Epithelial cell of esophagus (primary cell): ENCODE data around the gene CAPG.
"Not testable (repeated sequence)": the region's sequence is repeated elsewhere in the genome, so short reads cannot be mapped to it uniquely, and the experiment has no call there.

Source experiments
- DNase-seq: peaks from one replicate; pipeline ENCODE4 v3.0.0; 2010; ENCODE audit warnings: low read depth
- H3K4me3 ChIP-seq: 2 replicates; pipeline ENCODE4 v1.5.1; 2011; ENCODE audit warnings: mild to moderate bottlenecking, low read length, control low read depth
- CTCF ChIP-seq: IDR thresholded peaks from 2 replicates; pipeline ENCODE4 v1.5.1; 2011; ENCODE audit warnings: low read depth, mild to moderate bottlenecking, low read length, control low read depth, inconsistent platforms; ENCODE audit not compliant: insufficient read depth; ENCODE audit errors: missing control alignments

Gene CAPG

GRCh38 chr2:85419009-85419675 is 9.0 kb upstream of the CAPG start:
- H3K4me3 ChIP-seq = peak overlapping the region; percentile 63
- TF ChIP-seq CTCF = no peak
- DNase-seq = no peak

- no peak for TF ChIP-seq CTCF
- peak within 1 kb of the TSS; percentile 63 for H3K4me3 ChIP-seq
- peak; percentile 71 for DNase-seq
Observed at GRCh38 chr2:85418132-85419008, 8.2 kb upstream of the CAPG start, which contains the start of gene SH2D6. SH2D6 (plus strand) TSS chr2:85418714; CDS start chr2:85429466, 10,752 bp downstream.

DNA sequence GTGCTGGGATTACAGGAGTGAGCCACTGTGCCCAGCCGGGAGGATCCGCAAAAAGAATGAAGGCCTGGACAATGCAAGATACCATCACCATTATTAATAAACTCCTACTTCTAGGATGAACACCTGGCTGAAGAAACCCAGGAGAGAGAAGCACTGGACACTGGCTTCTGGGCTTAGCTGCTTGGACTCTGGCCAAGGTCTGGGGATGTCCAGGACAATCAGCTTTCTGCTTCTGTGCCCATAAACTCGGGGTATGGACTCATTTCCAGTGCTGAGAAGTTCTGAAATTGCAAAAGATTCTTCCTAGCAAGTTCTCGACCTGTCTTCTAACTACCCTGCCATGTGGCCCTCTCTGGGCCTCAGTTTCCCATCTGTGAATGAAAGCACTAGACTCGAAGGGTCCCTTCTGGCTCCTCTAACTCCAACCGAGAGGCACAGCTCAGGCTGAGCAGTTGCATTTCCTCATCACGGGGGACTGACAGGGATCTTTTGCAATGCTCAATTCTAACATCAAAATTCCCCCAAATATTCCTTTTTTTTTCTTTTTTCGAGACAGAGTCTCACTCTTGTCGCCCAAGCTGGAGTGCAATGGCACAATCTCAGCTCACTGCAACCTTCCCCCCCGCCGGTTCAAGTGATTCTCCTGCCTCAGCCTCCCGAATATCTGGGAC is 5.9 kb upstream of the CAPG start:
- DNase-seq = no peak
- H3K4me3 ChIP-seq = no peak overlapping the region
- no peak for TF ChIP-seq CTCF

GRCh38 chr2:85414761-85415553 is 4.8 kb upstream of the CAPG start:
- no peak overlapping the region for H3K4me3 ChIP-seq
- TF ChIP-seq CTCF = no peak
- DNase-seq = no peak

- not testable (repeated sequence) for DNase-seq, H3K4me3 ChIP-seq
Observed at GRCh38 chr2:85414421-85414759, 4.2 kb upstream of the CAPG start.

DNA sequence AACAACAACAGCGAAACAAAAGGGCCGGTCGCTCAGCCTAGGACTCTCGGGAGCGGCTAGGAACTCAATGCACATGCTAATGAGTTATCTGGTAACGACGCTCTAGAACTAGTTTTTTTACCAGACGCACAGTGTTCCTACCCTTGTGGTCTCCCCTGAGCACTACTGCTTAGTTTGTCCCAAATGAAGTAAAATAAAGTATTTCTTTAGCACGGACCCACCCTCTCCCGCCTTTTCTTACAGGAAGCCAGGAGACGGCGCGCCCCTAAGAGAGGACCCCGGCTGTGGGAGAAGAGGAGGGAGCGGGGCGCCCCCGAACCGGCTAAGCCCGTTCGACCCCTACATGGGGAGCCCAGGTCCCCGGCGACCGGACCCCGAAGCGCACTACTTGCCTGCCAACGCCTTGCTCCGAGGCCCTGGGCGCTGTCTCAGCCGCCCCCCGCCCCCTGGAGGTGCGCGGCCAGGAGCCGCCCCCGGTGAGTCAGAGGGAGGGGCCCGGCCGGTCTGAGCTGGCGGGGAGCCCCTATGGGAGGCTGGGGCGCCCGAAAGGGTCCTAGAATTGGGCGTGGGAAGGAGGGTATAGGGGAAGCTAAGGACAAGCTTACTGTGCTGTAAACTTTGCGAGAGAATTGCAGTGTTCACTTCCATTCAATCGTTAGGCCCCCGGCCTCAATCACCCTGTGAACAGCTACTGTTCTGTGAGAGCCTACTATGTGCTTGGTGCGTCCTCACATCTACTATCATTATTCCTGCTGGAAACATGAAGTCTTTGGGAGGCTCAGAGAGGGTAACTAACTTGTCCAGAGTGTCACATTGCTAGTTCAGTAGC is 3.6 kb upstream of the CAPG start:
- peak overlapping the region; percentile 66 for H3K4me3 ChIP-seq
- TF ChIP-seq CTCF = no peak
- DNase-seq = peak; percentile 71
